Endothelial cell of umbilical vein (primary cell): ENCODE measurements around the gene UGT2B7. TPM values are rescaled to one million over a fixed set of nuclear protein-coding genes. Genes with fewer than 3 reads are reported as not detected.

Experiments used
- BruUV-seq: library from RNA; stranded (reverse); fragments of 400-500 nt; replicated peaks from 2 replicates; lab custom pipeline; 2021; lab: Mats Ljungman, UMichigan
- CTCF ChIA-PET: fragments of 300-600, 350-600 bp; sonication (Branson Sonifier 250); formaldehyde crosslinking; loops from one replicate; lab custom pipeline; 2021; ENCODE audit warnings: antibody characterized with exemption, inconsistent platforms; lab: Charles Lee
- POLR2A ChIA-PET: fragments of 300-600, 350-600 bp; sonication (Branson Sonifier 250); formaldehyde crosslinking; loops from one replicate; lab custom pipeline; 2021; ENCODE audit warnings: antibody characterized with exemption, inconsistent platforms; lab: Charles Lee
- DNase-seq: peaks from one replicate; pipeline ENCODE4 v3.0.0-alpha.2; 2011; ENCODE audit warnings: low read depth, low spot score
- FAIRE-seq: peaks from 2 replicates; lab custom pipeline; 2011; peaks lifted over from hg19 to GRCh38; lab: Jason Lieb, UNC
- H2AFZ ChIP-seq: 2 replicates; pipeline ENCODE4 v1.6.0; 2012; ENCODE audit warnings: low read depth, low read length, control low read depth, inconsistent platforms
- H3K27ac ChIP-seq: 2 replicates; pipeline ENCODE4 v1.5.1; 2011; ENCODE audit warnings: low read depth, mild to moderate bottlenecking, control low read depth, low read length, moderate library complexity; ENCODE audit not compliant: insufficient read depth
- H3K27me3 ChIP-seq, 2 experiments: 2 replicates each; pipeline versions ENCODE4 v1.6.0 to v1.6.1; 2011; ENCODE audit warnings: low read length in 2 of 2, mixed read lengths in 1 of 2; ENCODE audit not compliant: control insufficient read depth in 2 of 2, insufficient read depth in 2 of 2
- H3K36me3 ChIP-seq, 2 experiments: 2 replicates in 1 of 2; 3 replicates in 1 of 2; pipeline ENCODE4 v1.5.1; 2011; ENCODE audit warnings: low read length in 2 of 2, mild to moderate bottlenecking in 1 of 2, moderate library complexity in 1 of 2; ENCODE audit not compliant: control insufficient read depth in 2 of 2, insufficient read depth in 2 of 2; ENCODE audit errors: extremely low read depth in 1 of 2
- H3K4me1 ChIP-seq: 3 replicates; pipeline ENCODE4 v1.5.1; 2011; ENCODE audit warnings: mild to moderate bottlenecking, low read length; ENCODE audit not compliant: control insufficient read depth, insufficient read depth; ENCODE audit errors: extremely low read depth
- H3K4me2 ChIP-seq: 2 replicates; pipeline ENCODE4 v1.6.1; 2011; ENCODE audit warnings: low read length, control low read depth, mixed read lengths; ENCODE audit not compliant: insufficient read depth
- H3K4me3 ChIP-seq, 3 experiments: fragments of 200-600 bp in 1 of 3; sonication (generic), shearing (Covaris generic) in 1 of 3; replicated peaks in 1 of 3; 2 replicates each; pipeline ENCODE4 v1.5.1; 2011 to 2016; ENCODE audit warnings: control low read depth in 3 of 3, low read length in 3 of 3, mild to moderate bottlenecking in 2 of 3, inconsistent platforms in 1 of 3, low read depth in 1 of 3, moderate library complexity in 1 of 3; ENCODE audit not compliant: insufficient read depth in 1 of 3
- H3K79me2 ChIP-seq: 2 replicates; pipeline ENCODE4 v1.6.0; 2012; ENCODE audit warnings: low read length, inconsistent platforms; ENCODE audit not compliant: control insufficient read depth, insufficient read depth
- H3K9ac ChIP-seq: replicated peaks from 2 replicates; pipeline ENCODE3; 2011; ENCODE audit warnings: low read length, control low read depth; ENCODE audit not compliant: insufficient read depth; ENCODE audit errors: extremely low read depth
- H3K9me1 ChIP-seq: replicated peaks from 3 replicates; pipeline ENCODE4 v1.6.0; 2011; ENCODE audit warnings: mild to moderate bottlenecking, low read length; ENCODE audit not compliant: control insufficient read depth, insufficient read depth; ENCODE audit errors: extremely low read depth
- H3K9me3 ChIP-seq: replicated peaks from 2 replicates; pipeline ENCODE4 v1.5.1; 2012; ENCODE audit warnings: low read length, inconsistent platforms; ENCODE audit not compliant: control insufficient read depth, insufficient read depth
- H4K20me1 ChIP-seq: replicated peaks from 2 replicates; pipeline ENCODE3; 2011; ENCODE audit warnings: mild to moderate bottlenecking, low read length; ENCODE audit not compliant: control insufficient read depth, insufficient read depth; ENCODE audit errors: extremely low read depth
- EZH2 ChIP-seq: IDR thresholded peaks from 2 replicates; pipeline ENCODE4 v1.6.1; 2012; ENCODE audit warnings: borderline replicate concordance, low read depth, mild to moderate bottlenecking, moderate library complexity, low read length, inconsistent platforms; ENCODE audit not compliant: severe bottlenecking
- FOS ChIP-seq: IDR thresholded peaks from 2 replicates; pipeline ENCODE4 v1.6.1; 2011; ENCODE audit warnings: mild to moderate bottlenecking, low read length, moderate library complexity, borderline replicate concordance; ENCODE audit not compliant: insufficient read depth
- GATA2 ChIP-seq: IDR thresholded peaks from 2 replicates; pipeline ENCODE4 v1.7.0; 2011; ENCODE audit warnings: low read depth, mild to moderate bottlenecking, moderate library complexity, mixed read lengths, low read length; ENCODE audit not compliant: insufficient read length, insufficient read depth
- JUN ChIP-seq: IDR thresholded peaks from 2 replicates; pipeline ENCODE4 v1.6.1; 2011; ENCODE audit warnings: borderline replicate concordance, low read depth; ENCODE audit not compliant: insufficient read length, insufficient read depth
- MYC ChIP-seq: IDR thresholded peaks from one replicate; pipeline ENCODE4 v1.6.1; 2011; ENCODE audit warnings: mild to moderate bottlenecking, low read depth, low read length
- POLR2A ChIP-seq: IDR thresholded peaks from 2 replicates; pipeline ENCODE4 v1.6.1; 2012; ENCODE audit warnings: low read depth, mild to moderate bottlenecking, control low read depth, low read length
- POLR2AphosphoS5 ChIP-seq: IDR thresholded peaks from 2 replicates; pipeline ENCODE4 v1.6.1; 2012; ENCODE audit warnings: low read depth, mild to moderate bottlenecking, control low read depth, low read length, moderate library complexity; ENCODE audit not compliant: insufficient read depth
- dilution Hi-C: fragments of 300-500 bp; cut with MboI; formaldehyde crosslinking; loops from one replicate; pipeline ENCODE4 v1.15.0; 2019; ENCODE audit warnings: low sequenced_read_pairs; ENCODE audit not compliant: extremely low pct_ligation_motif_present
- intact Hi-C: fragments of 100-400 bp; cut with micrococcal nuclease; formaldehyde crosslinking; loops from one replicate; pipeline ENCODE4 v1.10.0; 2022
- polyA plus RNA-seq, 4 experiments: library from polyadenylated mRNA; depleted of rRNA in 3 of 4; stranded (reverse) in 3 of 4; unstranded in 1 of 4; fragments of >200 nt; gene quantifications; 2 replicates each; pipeline versions ENCODE4 v1.2.1 to v1.2.3, GENCODE V29; 2011 to 2012; ENCODE audit warnings: missing spikeins in 1 of 4
- total RNA-seq: library from RNA; stranded (reverse); gene quantifications from 2 replicates; pipeline ENCODE4 v1.2.3, GENCODE V29; 2021
- TF ChIP-seq, protein P1 (sequence below), 2 donors: IDR thresholded peaks; 1 replicate in 1 of 2; 2 replicates in 1 of 2; pipeline ENCODE4 v1.5.1; 2011; ENCODE audit warnings: low read length in 2 of 2, mild to moderate bottlenecking in 2 of 2, moderate library complexity in 2 of 2, control low read depth in 1 of 2, inconsistent platforms in 1 of 2, low read depth in 1 of 2; ENCODE audit not compliant: insufficient read depth in 1 of 2; ENCODE audit errors: extremely low read depth in 1 of 2
- TF ChIP-seq, protein P2 (sequence below): IDR thresholded peaks from 2 replicates; pipeline ENCODE4 v1.6.1; 2011; ENCODE audit not compliant: insufficient read depth, insufficient read length

The UGT2B7 gene
- total and polyA plus RNA-seq, 2 donors (not counting 3 experiments of a cell fraction or from before 2014, with no cell fraction given), result not detected

DNA sequence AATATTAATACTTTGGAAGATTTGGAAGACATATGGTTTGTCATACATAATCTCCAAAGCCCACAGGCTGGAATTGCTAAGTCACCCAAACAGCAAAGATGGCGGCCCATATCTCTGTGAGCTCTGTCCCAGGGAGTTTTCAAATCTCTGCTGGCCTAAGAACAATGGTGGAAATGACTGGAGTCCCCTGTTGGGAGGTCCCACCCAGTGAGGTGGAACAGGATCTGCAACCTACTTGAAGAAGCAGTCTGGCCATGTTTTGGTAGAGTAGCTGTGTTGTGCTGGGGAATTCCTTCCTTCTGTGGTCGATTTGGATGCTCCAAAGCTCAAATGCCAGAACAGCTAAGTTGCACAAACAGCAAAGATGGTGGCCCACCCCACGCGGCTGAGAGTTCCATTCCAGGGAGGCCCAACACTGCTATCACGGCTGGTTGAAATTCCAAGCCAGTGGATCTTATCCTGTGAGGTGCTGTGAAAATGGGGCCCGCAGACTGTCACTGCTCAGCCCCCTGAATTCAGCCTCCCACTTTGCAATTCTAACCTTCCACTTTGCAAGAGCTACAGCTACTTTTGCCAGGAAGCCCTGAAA is 3.2 kb upstream of the UGT2B7 start:
- dilution Hi-C loops, result no loop called here
- FAIRE-seq (no peak), DNase-seq (no peak)
- H3K27me3 ChIP-seq, result no peaks in the 10 kb centered on the region
- peaks cover 13% of the 10 kb centered on the region for H3K4me1 ChIP-seq
- no peaks in the 10 kb centered on the region for H3K9me1 ChIP-seq
- no peak overlapping the region for H3K9ac ChIP-seq
- no peak overlapping the region for H3K27ac ChIP-seq
- no peak overlapping the region for H3K4me2 ChIP-seq
- TF ChIP-seq POLR2AphosphoS5 (no peak), POLR2A (no peak), FOS (no peak), EZH2 (no peak), JUN (no peak), GATA2 (no peak), MYC (no peak)
- TF ChIP-seq, protein P1, sequence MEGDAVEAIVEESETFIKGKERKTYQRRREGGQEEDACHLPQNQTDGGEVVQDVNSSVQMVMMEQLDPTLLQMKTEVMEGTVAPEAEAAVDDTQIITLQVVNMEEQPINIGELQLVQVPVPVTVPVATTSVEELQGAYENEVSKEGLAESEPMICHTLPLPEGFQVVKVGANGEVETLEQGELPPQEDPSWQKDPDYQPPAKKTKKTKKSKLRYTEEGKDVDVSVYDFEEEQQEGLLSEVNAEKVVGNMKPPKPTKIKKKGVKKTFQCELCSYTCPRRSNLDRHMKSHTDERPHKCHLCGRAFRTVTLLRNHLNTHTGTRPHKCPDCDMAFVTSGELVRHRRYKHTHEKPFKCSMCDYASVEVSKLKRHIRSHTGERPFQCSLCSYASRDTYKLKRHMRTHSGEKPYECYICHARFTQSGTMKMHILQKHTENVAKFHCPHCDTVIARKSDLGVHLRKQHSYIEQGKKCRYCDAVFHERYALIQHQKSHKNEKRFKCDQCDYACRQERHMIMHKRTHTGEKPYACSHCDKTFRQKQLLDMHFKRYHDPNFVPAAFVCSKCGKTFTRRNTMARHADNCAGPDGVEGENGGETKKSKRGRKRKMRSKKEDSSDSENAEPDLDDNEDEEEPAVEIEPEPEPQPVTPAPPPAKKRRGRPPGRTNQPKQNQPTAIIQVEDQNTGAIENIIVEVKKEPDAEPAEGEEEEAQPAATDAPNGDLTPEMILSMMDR (IDR thresholded peaks at IDR 0.05; ENCODE audit: extremely low read depth in 1 of 2, insufficient read depth in 1 of 2, low read depth in 1 of 2, low read length in 2 of 2), result no peak
- TF ChIP-seq, protein P2, sequence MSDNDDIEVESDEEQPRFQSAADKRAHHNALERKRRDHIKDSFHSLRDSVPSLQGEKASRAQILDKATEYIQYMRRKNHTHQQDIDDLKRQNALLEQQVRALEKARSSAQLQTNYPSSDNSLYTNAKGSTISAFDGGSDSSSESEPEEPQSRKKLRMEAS, result no peak
- POLR2A ChIA-PET, result no interaction called here
- no peaks in the 10 kb centered on the region for H3K79me2 ChIP-seq
- CTCF ChIA-PET, result interaction anchor here (1.1 to 2.5 kb wide), 3 partner anchors 11 to 77 kb away, joined by 3 to 9 read pairs (median 8); no protein-coding TSS in a partner anchor
- BruUV-seq, result no TSS peak
- no peak overlapping the region for H3K4me3 ChIP-seq
- no peaks in the 10 kb centered on the region for H3K36me3 ChIP-seq
- no peaks in the 10 kb centered on the region for H4K20me1 ChIP-seq
- intact Hi-C loops, result no loop called here
- no peaks in the 10 kb centered on the region for H3K9me3 ChIP-seq
- H2AFZ ChIP-seq, result no peak overlapping the region
